Cerebellar cortex (tissue), 1 donor: ENCODE measurements around the gene PLCXD3.

Experiments used
- DNase-seq: peaks from one replicate; pipeline ENCODE4 v3.0.0-alpha.2; 2015; ENCODE audit warnings: low spot score

Gene PLCXD3

GRCh38 chr5:41413074-41413473 lies 97.3 kb downstream of the PLCXD3 start:
- no peak for DNase-seq

GRCh38 chr5:41412496-41412895 lies 97.9 kb downstream of the PLCXD3 start:
- no peak for DNase-seq

DNA sequence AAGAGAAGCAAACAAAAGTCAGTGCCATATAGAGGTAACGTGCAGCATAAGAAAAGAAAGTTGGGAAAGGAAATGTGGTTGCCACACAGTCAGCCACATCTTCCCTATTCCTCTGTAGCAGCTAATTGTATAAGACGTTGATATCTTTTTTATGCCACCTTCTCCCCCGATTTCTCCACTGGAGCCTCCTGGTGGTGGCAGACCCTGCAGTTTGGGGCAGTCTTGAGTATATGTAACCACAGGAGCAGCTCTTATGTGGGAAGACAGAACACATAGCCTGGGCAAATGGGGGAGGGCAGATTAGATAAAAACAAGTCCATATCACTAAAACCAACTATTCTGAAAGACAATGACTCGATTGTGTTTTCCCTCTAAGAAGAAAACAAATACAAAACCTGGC lies 99.7 kb downstream of the PLCXD3 start:
- DNase-seq = no peak

DNA sequence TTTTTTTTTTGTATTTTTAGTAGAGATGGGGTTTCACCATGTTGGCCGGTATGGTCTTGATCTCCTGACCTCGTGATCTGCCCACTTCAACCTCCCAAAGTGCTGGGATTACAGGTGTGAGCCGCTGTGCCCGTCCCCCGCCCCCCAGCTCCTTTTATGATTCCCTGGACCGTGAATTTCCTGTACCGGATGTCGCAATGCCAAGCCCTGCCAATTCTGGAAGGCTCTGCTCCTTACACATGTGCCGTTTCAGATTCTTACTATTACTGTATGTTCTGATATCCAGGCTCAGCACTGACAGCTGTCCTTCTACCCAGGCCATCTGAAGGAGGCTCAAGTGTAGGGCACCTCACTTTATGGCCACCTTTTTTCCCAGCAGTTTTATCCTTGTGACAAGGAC lies 100.1 kb downstream of the PLCXD3 start:
- no peak for DNase-seq

GRCh38 chr5:41408676-41409443 lies 101.5 kb downstream of the PLCXD3 start:
- DNase-seq = no peak

GRCh38 chr5:41406936-41407335 lies 103.5 kb downstream of the PLCXD3 start:
- DNase-seq = no peak

DNA sequence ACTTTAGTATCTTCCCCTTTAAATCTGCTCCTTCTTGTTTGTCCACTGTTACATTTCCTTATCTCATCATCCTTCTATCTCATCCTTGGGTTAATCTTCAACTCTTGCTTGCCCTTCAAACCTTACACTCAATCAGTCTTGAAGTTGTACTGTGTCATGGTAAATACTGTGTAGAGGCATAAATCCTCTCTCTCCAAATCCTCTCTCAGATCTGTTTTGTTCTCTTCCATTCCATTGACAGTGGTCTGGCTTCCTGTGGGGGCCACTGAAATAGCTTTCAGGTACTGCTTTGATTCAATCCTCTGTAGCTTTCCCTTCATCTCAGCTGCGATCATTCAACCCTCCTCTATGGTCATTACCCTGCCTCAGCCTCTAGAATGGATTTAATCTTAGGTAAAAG lies 104.0 kb downstream of the PLCXD3 start:
- DNase-seq = no peak

DNA sequence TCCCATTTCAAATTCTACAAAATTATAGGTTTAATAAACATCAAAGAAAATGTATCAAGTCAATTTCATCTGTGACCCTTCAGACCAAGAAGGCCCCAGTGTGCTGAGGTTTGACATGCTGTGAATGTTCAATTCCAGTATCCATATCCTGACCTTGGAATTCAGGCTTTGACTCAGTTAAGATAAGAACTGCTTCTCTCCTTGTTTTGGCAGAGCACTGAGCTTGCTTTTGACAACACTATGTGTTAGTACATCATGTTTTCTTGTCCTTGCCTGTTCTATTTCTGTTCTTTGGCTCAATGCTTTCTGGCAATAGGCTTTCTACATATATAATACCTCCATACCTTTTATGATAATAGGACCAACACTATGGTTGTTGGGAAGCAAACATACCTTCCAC lies 105.6 kb downstream of the PLCXD3 start:
- DNase-seq = no peak

- DNase-seq = no peak
Observed at GRCh38 chr5:41403846-41404245, 106.6 kb downstream of the PLCXD3 start.

GRCh38 chr5:41402845-41403244 lies 107.6 kb downstream of the PLCXD3 start:
- DNase-seq = no peak

DNA sequence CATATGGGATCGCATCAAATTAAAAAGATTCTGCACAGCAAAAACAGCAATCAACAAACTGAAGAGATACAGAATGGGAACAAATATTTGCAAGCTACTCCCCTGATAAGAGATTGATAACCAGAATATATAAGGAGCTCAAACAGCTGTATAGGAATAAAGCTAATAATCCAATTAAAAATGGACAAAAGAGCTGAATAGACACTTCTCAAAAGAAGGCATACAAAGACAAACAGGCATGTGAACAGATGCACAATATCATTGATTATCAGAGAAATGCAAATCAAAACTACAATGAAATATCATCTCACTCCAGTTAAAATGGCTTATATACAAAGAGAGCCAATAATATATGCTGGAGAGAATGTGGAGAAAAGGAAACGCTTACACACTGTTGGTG lies 110.6 kb downstream of the PLCXD3 start:
- no peak for DNase-seq

GRCh38 chr5:41392016-41392415 lies 118.4 kb downstream of the PLCXD3 start:
- no peak for DNase-seq

DNA sequence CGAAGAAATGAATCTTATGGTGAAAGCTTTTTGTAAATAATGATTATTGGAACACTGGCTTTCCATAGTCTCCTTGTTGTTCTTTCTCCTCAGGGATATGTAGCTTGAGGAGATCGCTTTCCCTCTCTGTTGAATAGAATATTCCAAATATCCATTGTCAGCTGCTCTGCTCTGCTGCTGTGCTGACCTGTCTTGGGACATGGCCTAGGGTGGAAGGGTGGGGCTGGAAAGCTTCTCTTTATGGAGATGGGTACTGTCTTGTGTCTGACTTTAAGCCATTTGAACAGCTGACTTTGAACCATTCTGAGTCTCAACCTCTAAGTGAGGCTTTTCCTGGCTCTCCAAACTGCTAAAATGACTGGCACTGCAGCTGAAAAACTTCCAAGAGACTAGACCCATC lies 135.8 kb downstream of the PLCXD3 start:
- DNase-seq = no peak

GRCh38 chr5:41373230-41373629 lies 137.2 kb downstream of the PLCXD3 start:
- DNase-seq = no peak

- no peak for DNase-seq
Observed at GRCh38 chr5:41371738-41372137, 138.7 kb downstream of the PLCXD3 start.

- no peak for DNase-seq
Observed at GRCh38 chr5:41370482-41370881, 139.9 kb downstream of the PLCXD3 start.

DNA sequence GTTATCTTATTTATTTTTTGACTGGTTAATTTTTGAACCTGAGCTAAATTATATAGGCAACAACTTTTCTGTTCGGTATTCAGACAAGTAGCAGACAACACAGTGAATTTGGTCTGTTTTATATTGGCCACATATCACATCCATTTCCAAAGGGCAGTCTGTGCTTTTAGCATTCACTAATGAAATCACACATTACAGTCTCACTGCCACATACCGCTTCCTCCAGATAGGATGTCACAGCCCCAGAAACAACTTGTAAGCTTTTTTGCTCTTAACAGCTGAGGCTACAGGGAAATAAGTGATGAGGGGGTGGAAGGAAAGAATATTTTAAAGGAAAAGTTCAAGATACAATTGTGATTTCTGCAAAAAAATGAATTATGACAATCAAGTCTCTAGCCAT lies 140.6 kb downstream of the PLCXD3 start:
- DNase-seq = no peak

GRCh38 chr5:41368158-41368557 lies 142.2 kb downstream of the PLCXD3 start:
- peak; percentile 38 for DNase-seq

- no peak for DNase-seq
Observed at GRCh38 chr5:41365369-41365768, 145.0 kb downstream of the PLCXD3 start.

- DNase-seq = no peak
Observed at GRCh38 chr5:41364346-41364745, 146.1 kb downstream of the PLCXD3 start.

GRCh38 chr5:41363343-41363986 lies 146.9 kb downstream of the PLCXD3 start:
- no peak for DNase-seq

- no peak for DNase-seq
Observed at GRCh38 chr5:41356786-41357185, 153.6 kb downstream of the PLCXD3 start.

GRCh38 chr5:41349846-41350245 lies 160.6 kb downstream of the PLCXD3 start:
- no peak for DNase-seq

DNA sequence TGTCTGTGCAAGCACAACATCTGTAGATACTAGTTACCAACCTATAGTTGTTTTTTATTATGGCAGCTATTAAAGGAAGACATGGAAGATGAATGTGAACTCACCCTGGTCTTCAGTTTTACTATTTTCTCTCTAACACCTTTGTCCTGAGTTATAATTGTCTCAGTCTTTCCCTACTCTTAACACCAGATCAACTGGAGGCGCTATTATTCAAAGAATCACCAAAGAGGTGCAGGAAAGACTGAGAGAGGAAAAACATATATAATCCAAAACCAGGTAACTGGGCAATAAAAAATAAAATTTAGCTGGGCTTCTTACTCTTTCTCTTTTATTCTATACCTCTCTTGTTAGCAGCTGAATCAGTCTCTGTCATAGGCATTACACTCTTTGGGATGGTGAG lies 162.8 kb downstream of the PLCXD3 start:
- no peak for DNase-seq
